ENCODE results near the gene AUTS2. TPM values are rescaled to one million over a fixed set of nuclear protein-coding genes. Genes with fewer than 3 reads are reported as not detected.

AUTS2 gene
- total and polyA plus RNA-seq, 2 experiments from 2014 or later, result 32.0 to 91.0 TPM

- Histone ChIP-seq H3F3A (replicated peaks; ENCODE audit: low read depth) (no peaks in the 10 kb centered on the region), H3K36me3 (ENCODE audit: insufficient read depth) (no peaks in the 10 kb centered on the region), H4K20me1 (replicated peaks; ENCODE audit: insufficient read depth) (no peaks in the 10 kb centered on the region), H3K27ac (ENCODE audit: low read depth) (no peak overlapping the region), H3K4me2 (no peak overlapping the region), H3K4me3 (no peak overlapping the region), H3K79me2 (replicated peaks; ENCODE audit: insufficient read depth) (no peaks in the 10 kb centered on the region), H3K27me3 (ENCODE audit: insufficient read depth) (no peaks in the 10 kb centered on the region), H3K4me1 (ENCODE audit: insufficient read depth) (peaks cover 60% of the 10 kb centered on the region), H2AFZ (no peak overlapping the region), H3K9me2 (ENCODE audit: insufficient read depth) (no peaks in the 10 kb centered on the region)
- no peaks in the 10 kb centered on the region for H3K9me3 Mint-ChIP-seq
- peaks cover 58% of the 10 kb centered on the region for H3K4me1 Mint-ChIP-seq
- no peaks in the 10 kb centered on the region for H3K36me3 Mint-ChIP-seq (ENCODE audit: low read depth)
- no peak overlapping the region for H3K4me3 Mint-ChIP-seq
- no peak for DNase-seq (ENCODE audit: low spot score)
- ATAC-seq, result peak; percentile 21; the same call in 2 of the 3 replicates
- peaks cover 6% of the 10 kb centered on the region for H3K27me3 Mint-ChIP-seq (ENCODE audit: insufficient read depth, low read depth, poor library complexity)
- no peak overlapping the region for H3K27ac Mint-ChIP-seq
- TF ChIP-seq STAT1 (IDR thresholded peaks at IDR 0.05; ENCODE audit: unreplicated experiment) (no peak), ZNF331 (CRISPR knock-in tag; IDR thresholded peaks at IDR 0.05; ENCODE audit: low read depth) (no peak), CREB1 (CRISPR knock-in tag; IDR thresholded peaks at IDR 0.05; ENCODE audit: low read depth) (no peak), ZNF114 (CRISPR knock-in tag; IDR thresholded peaks at IDR 0.05) (no peak), EZH2phosphoT487 (IDR thresholded peaks at IDR 0.05; ENCODE audit: unreplicated experiment) (no peak), POLR2AphosphoS5 (IDR thresholded peaks at IDR 0.05; ENCODE audit: low read depth) (no peak), JUNB (IDR thresholded peaks at IDR 0.05; ENCODE audit: unreplicated experiment) (no peak), CTCF (conservative IDR thresholded peaks at IDR 0.05; ENCODE audit: low read depth in 2 of 2) (no peak), ETS1 (IDR thresholded peaks at IDR 0.05) (no peak), ZNF462 (CRISPR knock-in tag; IDR thresholded peaks at IDR 0.05) (no peak), REST (IDR thresholded peaks at IDR 0.05; ENCODE audit: unreplicated experiment) (no peak), NANOG (IDR thresholded peaks at IDR 0.05; ENCODE audit: borderline replicate concordance) (no peak), EZH2 (IDR thresholded peaks at IDR 0.05; ENCODE audit: low read depth, unreplicated experiment) (no peak)
Observed at GRCh38 chr7:69833964-69834363, 235.7 kb downstream of the AUTS2 start.

Measured in GM23338 (cell line).